ENCODE results near the gene KLRC1.
"Not testable (repeated sequence)": the region's sequence is repeated elsewhere in the genome, so short reads cannot be mapped to it uniquely, and the experiment has no call there.

DNA sequence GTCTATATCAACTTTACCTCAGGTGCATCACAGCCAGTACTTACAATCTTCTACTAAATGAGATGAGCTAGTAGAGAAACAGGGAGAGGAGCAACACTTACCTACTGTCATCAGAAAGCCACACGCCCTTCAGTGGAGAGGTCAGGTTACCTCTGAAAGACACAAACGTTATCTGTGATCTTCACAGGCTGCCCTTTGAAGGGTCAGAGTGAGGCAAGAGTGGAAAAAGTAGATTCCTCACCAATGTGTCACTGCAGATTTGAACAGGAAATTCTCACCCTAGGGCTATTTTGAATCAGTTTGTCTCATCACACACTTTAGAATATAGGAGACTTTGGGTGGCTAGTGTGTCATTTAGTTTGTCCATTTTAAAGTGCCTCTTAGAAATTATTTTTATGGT, 15.6 kb downstream of the KLRC1 start:
- TF ChIP-seq, protein P1, sequence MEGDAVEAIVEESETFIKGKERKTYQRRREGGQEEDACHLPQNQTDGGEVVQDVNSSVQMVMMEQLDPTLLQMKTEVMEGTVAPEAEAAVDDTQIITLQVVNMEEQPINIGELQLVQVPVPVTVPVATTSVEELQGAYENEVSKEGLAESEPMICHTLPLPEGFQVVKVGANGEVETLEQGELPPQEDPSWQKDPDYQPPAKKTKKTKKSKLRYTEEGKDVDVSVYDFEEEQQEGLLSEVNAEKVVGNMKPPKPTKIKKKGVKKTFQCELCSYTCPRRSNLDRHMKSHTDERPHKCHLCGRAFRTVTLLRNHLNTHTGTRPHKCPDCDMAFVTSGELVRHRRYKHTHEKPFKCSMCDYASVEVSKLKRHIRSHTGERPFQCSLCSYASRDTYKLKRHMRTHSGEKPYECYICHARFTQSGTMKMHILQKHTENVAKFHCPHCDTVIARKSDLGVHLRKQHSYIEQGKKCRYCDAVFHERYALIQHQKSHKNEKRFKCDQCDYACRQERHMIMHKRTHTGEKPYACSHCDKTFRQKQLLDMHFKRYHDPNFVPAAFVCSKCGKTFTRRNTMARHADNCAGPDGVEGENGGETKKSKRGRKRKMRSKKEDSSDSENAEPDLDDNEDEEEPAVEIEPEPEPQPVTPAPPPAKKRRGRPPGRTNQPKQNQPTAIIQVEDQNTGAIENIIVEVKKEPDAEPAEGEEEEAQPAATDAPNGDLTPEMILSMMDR (IDR thresholded peaks at IDR 0.05) = not testable (repeated sequence)
- not testable (repeated sequence) for TF ChIP-seq POLR2A (IDR thresholded peaks at IDR 0.05)

Measured in prostate gland (tissue), 2 donors.